Progenitor cell of endocrine pancreas (in vitro differentiated cells): ENCODE results near the gene PALM3. TPM values are rescaled to one million over a fixed set of nuclear protein-coding genes. Genes with fewer than 3 reads are reported as not detected.

ENCODE experiments used
- DNase-seq: peaks from one replicate; pipeline ENCODE4 v3.0.0; 2021; ENCODE audit warnings: low spot score; ENCODE audit not compliant: unreplicated experiment
- H3K27ac Mint-ChIP-seq: 2 replicates; pipeline ENCODE4 v1.8.0; 2021; ENCODE audit warnings: mild to moderate bottlenecking, moderate library complexity, mixed read lengths
- H3K27me3 Mint-ChIP-seq: 2 replicates; pipeline ENCODE4 v1.8.0; 2021; ENCODE audit warnings: mixed read lengths
- H3K36me3 Mint-ChIP-seq: 2 replicates; pipeline ENCODE4 v1.8.0; 2022; ENCODE audit warnings: mixed read lengths; ENCODE audit not compliant: insufficient read depth
- H3K4me1 Mint-ChIP-seq: 2 replicates; pipeline ENCODE4 v1.8.0; 2021; ENCODE audit warnings: low read depth, mixed read lengths
- H3K4me3 Mint-ChIP-seq: 2 replicates; pipeline ENCODE4 v1.8.0; 2021; ENCODE audit warnings: low read depth, mild to moderate bottlenecking, moderate library complexity, mixed read lengths
- H3K9me3 Mint-ChIP-seq: 2 replicates; pipeline ENCODE4 v1.8.0; 2021; ENCODE audit warnings: low read depth, mixed read lengths
- CTCF ChIP-seq: fragments of 200-600 bp; sonication (generic); IDR thresholded peaks from one replicate; pipeline ENCODE4 v1.5.0; 2021; ENCODE audit warnings: antibody characterized with exemption, mild to moderate bottlenecking; ENCODE audit not compliant: unreplicated experiment
- total RNA-seq: library from RNA; stranded (reverse); gene quantifications from 2 replicates; pipeline ENCODE4 v1.2.1, GENCODE V29; 2021

PALM3 gene
- total RNA-seq, 1 donor from 2014 or later, result 5.7 TPM

GRCh38 chr19:14078411-14078810, 16.5 kb upstream of the PALM3 start:
- Mint-ChIP-seq H3K9me3 (no peaks in the 10 kb centered on the region), H3K4me3 (no peak overlapping the region), H3K27ac (no peak overlapping the region), H3K4me1 (peaks cover 14% of the 10 kb centered on the region), H3K36me3 (no peaks in the 10 kb centered on the region), H3K27me3 (no peaks in the 10 kb centered on the region)
- no peak for DNase-seq
- TF ChIP-seq CTCF, result no peak

- Mint-ChIP-seq H3K36me3 (no peaks in the 10 kb centered on the region), H3K9me3 (no peaks in the 10 kb centered on the region), H3K4me1 (peaks cover 6% of the 10 kb centered on the region), H3K4me3 (peak overlapping the region; percentile 86), H3K27ac (no peak overlapping the region), H3K27me3 (peaks cover 11% of the 10 kb centered on the region)
- DNase-seq, result no peak
- no peak for TF ChIP-seq CTCF
Measured at GRCh38 chr19:14073925-14074838, 12.3 kb upstream of the PALM3 start.

- peaks cover 11% of the 10 kb centered on the region for H3K27me3 Mint-ChIP-seq
- peak; percentile 64 for DNase-seq
- no peak overlapping the region for H3K27ac Mint-ChIP-seq
- no peaks in the 10 kb centered on the region for H3K36me3 Mint-ChIP-seq
- peak; percentile 64 for TF ChIP-seq CTCF
- peaks cover 6% of the 10 kb centered on the region for H3K4me1 Mint-ChIP-seq
- peak overlapping the region; percentile 86 for H3K4me3 Mint-ChIP-seq
- H3K9me3 Mint-ChIP-seq, result no peaks in the 10 kb centered on the region
Measured at GRCh38 chr19:14073261-14073924, 11.5 kb upstream of the PALM3 start.

- peak within 1 kb of the TSS; percentile 86 for H3K4me3 Mint-ChIP-seq
- peak within 1 kb of the TSS; percentile 67 for H3K27ac Mint-ChIP-seq
- TF ChIP-seq CTCF, result no peak
- H3K27me3 Mint-ChIP-seq, result peaks cover 11% of the 10 kb centered on the region
- peaks cover 6% of the 10 kb centered on the region for H3K4me1 Mint-ChIP-seq
- no peak for DNase-seq
- H3K36me3 Mint-ChIP-seq, result no peaks in the 10 kb centered on the region
- no peaks in the 10 kb centered on the region for H3K9me3 Mint-ChIP-seq
Measured at GRCh38 chr19:14072535-14073260, 10.8 kb upstream of the PALM3 start, which contains the start of gene MISP3. Gene MISP3, plus strand, starts transcription at chr19:14072786. Its CDS starts 524 bp downstream, at chr19:14073310.
